Breast epithelium (tissue), 4 donors: ENCODE data around the gene UGT1A9. TPM values are rescaled to one million over a fixed set of nuclear protein-coding genes. Genes with fewer than 3 reads are reported as not detected.

Experiments used
- DNase-seq, 2 donors: peaks; one replicate each; pipeline ENCODE4 v3.0.0-alpha.2; 2019; ENCODE audit warnings: low spot score in 2 of 2
- H3K27ac ChIP-seq, 2 donors: fragments of 200-600 bp; sonication (generic) in 1 of 2; one replicate each; pipeline ENCODE4 v1.5.1; 2016 to 2019; ENCODE audit warnings: mild to moderate bottlenecking in 1 of 2
- H3K27me3 ChIP-seq, 2 donors: fragments of 200-600 bp; sonication (generic) in 1 of 2; one replicate each; pipeline versions ENCODE4 v1.5.1 to v1.6.0; 2017 to 2019; ENCODE audit warnings: control low read depth in 1 of 2, mild to moderate bottlenecking in 1 of 2
- H3K36me3 ChIP-seq: fragments of 200-600 bp; one replicate; pipeline ENCODE4 v1.5.1; 2019
- H3K4me1 ChIP-seq, 2 donors: fragments of 200-600 bp; sonication (generic); one replicate each; pipeline ENCODE4 v1.5.1; 2016 to 2019; ENCODE audit warnings: control low read depth in 1 of 2
- H3K4me3 ChIP-seq, 3 donors: fragments of 200-600 bp; sonication (generic); 1 replicate in 2 of 3; 2 replicates in 1 of 3; pipeline ENCODE4 v1.5.1; 2016 to 2019; ENCODE audit warnings: mild to moderate bottlenecking in 3 of 3, moderate library complexity in 2 of 3
- H3K9me3 ChIP-seq, 2 donors: fragments of 200-600 bp; sonication (generic) in 1 of 2; one replicate each; pipeline ENCODE4 v1.5.1; 2016 to 2019; ENCODE audit warnings: control low read depth in 1 of 2
- POLR2A ChIP-seq: fragments of 450-650 bp; IDR thresholded peaks from one replicate; pipeline ENCODE4 v1.6.1; 2016; ENCODE audit warnings: antibody characterized with exemption, mild to moderate bottlenecking, moderate library complexity
- POLR2AphosphoS5 ChIP-seq, 3 donors: sonication (generic); formaldehyde crosslinking; IDR thresholded peaks; one replicate each; pipeline ENCODE4 v1.6.1; 2017; ENCODE audit warnings: antibody characterized with exemption in 3 of 3
- intact Hi-C: fragments of 100-400 bp; cut with DNase I; formaldehyde crosslinking; loops from one replicate; pipeline ENCODE4 v1.15.1; 2023; ENCODE audit warnings: low total_unique reads
- total RNA-seq, 3 donors: library from RNA; depleted of rRNA; stranded (reverse); fragments of >200 nt; gene quantifications; one replicate each; pipeline ENCODE4 v1.1.0, GENCODE V29; 2016
- TF ChIP-seq, protein P1 (sequence below), 3 donors: fragments of 450-650 bp; IDR thresholded peaks; one replicate each; pipeline ENCODE4 v1.5.1; 2016 to 2017; ENCODE audit warnings: antibody characterized with exemption in 3 of 3, mild to moderate bottlenecking in 3 of 3, moderate library complexity in 3 of 3

Gene UGT1A9
- total RNA-seq, 3 donors from 2014 or later, result not detected

DNA sequence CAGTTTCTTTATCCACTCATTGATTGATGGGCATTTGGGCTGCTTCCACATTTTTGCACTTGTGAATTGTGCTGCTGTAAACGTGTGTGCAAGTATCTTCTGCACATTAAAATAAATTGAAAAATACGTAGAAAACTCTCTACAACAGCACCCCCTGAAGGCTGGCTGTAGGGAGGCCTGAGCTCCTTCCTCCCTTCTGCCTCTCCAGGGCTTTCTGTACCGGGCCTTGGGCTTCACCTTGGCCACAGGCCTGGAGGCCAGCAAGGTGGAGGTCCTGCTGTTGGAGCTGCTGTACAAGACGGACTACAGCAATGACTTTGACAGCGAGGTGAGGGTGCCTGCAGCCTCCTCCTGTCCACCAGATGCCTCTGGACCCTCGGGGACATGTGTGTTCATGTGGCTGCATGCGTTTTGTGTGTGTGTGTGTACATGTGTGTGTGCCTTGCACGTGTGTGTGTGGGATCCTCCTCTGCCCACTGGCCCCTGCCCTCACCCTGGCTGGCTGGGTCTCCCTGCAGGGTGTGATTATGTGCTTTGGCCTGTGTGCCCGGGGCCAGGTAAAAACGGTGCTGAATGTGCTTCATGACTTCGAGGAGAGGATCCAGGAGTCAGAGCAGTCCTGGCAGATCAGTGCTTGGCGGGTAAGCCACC, 135.6 kb downstream of the UGT1A9 start:
- intact Hi-C loops, result no loop called here
- no peak overlapping the region for H3K27ac ChIP-seq
- no peaks in the 10 kb centered on the region for H3K36me3 ChIP-seq
- DNase-seq, result no peak
- no peaks in the 10 kb centered on the region for H3K9me3 ChIP-seq
- no peaks in the 10 kb centered on the region for H3K27me3 ChIP-seq
- H3K4me1 ChIP-seq, result no peaks in the 10 kb centered on the region
- H3K4me3 ChIP-seq, result no peak overlapping the region
- TF ChIP-seq POLR2AphosphoS5 (IDR thresholded peaks at IDR 0.05), result no peak
- TF ChIP-seq POLR2A, result no peak
- TF ChIP-seq, protein P1, sequence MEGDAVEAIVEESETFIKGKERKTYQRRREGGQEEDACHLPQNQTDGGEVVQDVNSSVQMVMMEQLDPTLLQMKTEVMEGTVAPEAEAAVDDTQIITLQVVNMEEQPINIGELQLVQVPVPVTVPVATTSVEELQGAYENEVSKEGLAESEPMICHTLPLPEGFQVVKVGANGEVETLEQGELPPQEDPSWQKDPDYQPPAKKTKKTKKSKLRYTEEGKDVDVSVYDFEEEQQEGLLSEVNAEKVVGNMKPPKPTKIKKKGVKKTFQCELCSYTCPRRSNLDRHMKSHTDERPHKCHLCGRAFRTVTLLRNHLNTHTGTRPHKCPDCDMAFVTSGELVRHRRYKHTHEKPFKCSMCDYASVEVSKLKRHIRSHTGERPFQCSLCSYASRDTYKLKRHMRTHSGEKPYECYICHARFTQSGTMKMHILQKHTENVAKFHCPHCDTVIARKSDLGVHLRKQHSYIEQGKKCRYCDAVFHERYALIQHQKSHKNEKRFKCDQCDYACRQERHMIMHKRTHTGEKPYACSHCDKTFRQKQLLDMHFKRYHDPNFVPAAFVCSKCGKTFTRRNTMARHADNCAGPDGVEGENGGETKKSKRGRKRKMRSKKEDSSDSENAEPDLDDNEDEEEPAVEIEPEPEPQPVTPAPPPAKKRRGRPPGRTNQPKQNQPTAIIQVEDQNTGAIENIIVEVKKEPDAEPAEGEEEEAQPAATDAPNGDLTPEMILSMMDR (IDR thresholded peaks at IDR 0.05), result no peak

DNA sequence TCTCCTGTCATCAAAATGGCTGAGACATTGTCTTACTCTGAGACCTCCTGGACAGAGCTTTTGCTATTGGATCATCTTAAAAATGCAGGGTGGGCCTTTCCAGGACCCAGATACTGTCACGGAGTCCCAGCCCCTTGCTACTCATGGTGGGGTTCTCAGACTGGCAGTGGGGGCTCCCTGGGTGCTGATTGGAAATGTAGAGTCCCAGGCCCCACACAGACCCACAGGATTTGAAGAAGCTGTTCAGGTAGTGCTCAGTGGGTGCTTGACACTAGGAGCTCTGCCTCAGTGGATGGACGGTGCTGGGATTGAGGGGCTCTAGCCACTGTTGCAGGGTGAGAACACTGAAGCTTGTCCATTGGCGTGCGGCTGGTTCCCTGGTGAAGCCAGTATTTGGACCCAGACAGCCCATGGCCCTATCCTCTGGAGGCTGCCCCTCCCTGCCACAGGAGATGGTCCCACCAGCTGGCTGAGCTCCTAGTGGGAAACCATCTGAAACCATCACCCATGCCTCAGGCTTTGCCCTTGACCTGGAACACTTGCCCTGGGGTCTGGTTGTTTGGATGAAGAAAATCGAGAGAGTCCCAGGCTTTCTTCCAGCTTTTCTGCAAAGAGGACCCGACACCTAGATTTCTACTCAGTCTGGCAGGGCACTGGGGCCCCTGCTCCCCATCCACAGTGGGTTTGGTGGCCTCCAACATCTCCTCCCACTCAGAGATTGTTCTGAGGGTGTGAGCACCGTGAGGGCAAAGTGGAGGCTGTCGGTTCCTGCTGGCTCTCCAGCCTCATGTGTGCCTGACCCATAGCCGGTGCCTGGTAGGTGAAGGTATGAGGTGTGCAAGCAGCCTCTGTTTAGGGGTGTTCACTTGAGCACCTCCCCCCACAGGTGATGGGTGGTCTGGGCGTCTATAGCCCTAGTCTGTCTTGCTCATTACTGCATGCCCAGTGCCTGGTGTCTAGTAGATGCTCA, 136.6 kb downstream of the UGT1A9 start:
- TF ChIP-seq, protein P1 (IDR thresholded peaks at IDR 0.05), result no peak
- no peak for TF ChIP-seq POLR2AphosphoS5 (IDR thresholded peaks at IDR 0.05)
- no peak for TF ChIP-seq POLR2A
- Histone ChIP-seq H3K27ac (no peak overlapping the region), H3K4me1 (no peaks in the 10 kb centered on the region), H3K9me3 (no peaks in the 10 kb centered on the region), H3K36me3 (no peaks in the 10 kb centered on the region), H3K4me3 (no peak overlapping the region), H3K27me3 (no peaks in the 10 kb centered on the region)
- intact Hi-C loops, result no loop called here
- no peak for DNase-seq

DNA sequence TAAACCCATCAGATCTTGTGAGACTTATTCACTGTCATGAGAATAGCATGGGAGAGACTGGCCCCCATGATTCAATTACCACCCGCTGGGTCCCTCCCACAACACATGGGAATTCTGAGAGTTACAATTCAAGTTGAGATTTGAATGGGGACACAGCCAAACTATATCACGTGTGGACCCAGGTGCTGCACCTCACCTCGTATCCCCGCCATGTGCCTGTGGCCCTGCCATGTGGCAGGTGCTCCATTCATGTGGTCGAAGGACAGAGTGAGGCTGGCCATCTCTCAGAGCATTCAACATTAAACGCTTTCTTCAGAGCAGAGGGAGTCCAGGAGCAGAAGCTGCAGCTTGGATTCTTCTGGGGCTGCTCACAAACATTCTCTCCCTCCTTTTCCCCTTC, 138.7 kb downstream of the UGT1A9 start:
- intact Hi-C loops, result no loop called here
- TF ChIP-seq POLR2A (no peak), POLR2AphosphoS5 (IDR thresholded peaks at IDR 0.05) (no peak)
- TF ChIP-seq, protein P1 (IDR thresholded peaks at IDR 0.05), result no peak
- no peaks in the 10 kb centered on the region for H3K4me1 ChIP-seq

DNA sequence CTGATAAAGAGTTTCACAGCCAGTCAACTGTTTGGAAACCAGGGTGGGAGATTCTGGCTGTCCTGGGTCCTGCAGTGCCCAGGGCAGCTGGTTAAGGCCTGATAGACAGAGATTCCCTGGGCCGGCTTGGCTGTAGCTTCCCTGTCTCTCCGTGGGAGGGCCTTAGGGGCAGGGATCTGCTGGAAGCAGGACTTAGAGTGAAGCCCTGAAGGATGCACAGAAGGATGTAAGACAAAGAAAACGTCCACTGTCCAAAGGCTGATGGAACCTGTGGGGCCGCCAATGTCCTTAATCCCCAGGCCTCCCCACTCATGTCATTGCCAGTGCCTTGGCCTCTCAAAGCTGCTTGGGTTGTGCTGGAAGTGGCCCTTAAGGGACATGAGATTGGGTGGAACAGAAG, 139.4 kb downstream of the UGT1A9 start:
- Histone ChIP-seq H3K9me3 (no peaks in the 10 kb centered on the region), H3K4me1 (no peaks in the 10 kb centered on the region), H3K27me3 (no peaks in the 10 kb centered on the region), H3K36me3 (no peaks in the 10 kb centered on the region), H3K27ac (no peak overlapping the region), H3K4me3 (no peak overlapping the region)
- no peak for TF ChIP-seq POLR2AphosphoS5 (IDR thresholded peaks at IDR 0.05)
- TF ChIP-seq POLR2A, result no peak
- TF ChIP-seq, protein P1 (IDR thresholded peaks at IDR 0.05), result no peak
- intact Hi-C loops, result no loop called here
- no peak for DNase-seq

More for the DNA sequence above, 138.7 kb downstream of the UGT1A9 start:
- H3K9me3 ChIP-seq, result no peaks in the 10 kb centered on the region
- DNase-seq, result no peak
- H3K4me3 ChIP-seq, result no peak overlapping the region
- no peaks in the 10 kb centered on the region for H3K27me3 ChIP-seq
- no peaks in the 10 kb centered on the region for H3K36me3 ChIP-seq
- H3K27ac ChIP-seq, result no peak overlapping the region

DNA sequence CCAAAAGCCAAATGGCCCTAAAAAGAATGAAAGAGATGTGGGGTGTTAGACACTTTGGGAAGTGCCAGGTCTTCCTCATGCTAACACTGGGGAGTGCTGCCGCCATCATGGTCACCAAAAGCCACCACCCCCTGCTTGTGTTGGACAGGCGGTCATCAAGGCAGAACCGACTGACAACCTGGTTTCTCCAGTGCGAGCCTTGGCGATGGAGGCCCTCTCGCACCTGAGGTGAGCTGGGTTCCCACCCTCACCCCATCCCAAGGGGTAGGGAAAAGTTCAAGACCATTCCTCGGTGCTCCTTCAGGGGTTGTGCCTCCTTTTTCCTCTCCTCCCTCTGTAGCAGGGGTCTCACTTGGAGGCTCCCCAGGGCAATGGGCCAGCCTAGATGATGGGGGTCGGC, 140.0 kb downstream of the UGT1A9 start:
- Histone ChIP-seq H3K4me3 (no peak overlapping the region), H3K9me3 (no peaks in the 10 kb centered on the region), H3K27me3 (no peaks in the 10 kb centered on the region), H3K27ac (no peak overlapping the region), H3K36me3 (no peaks in the 10 kb centered on the region), H3K4me1 (no peaks in the 10 kb centered on the region)
- intact Hi-C loops, result no loop called here
- no peak for DNase-seq
- no peak for TF ChIP-seq POLR2AphosphoS5 (IDR thresholded peaks at IDR 0.05)
- no peak for TF ChIP-seq POLR2A
- TF ChIP-seq, protein P1 (IDR thresholded peaks at IDR 0.05), result no peak
